HG03045 (cell line): Measurements from ENCODE around the gene BCR.

Experiments used
- ATAC-seq: cut with Tn5 transposase; IDR thresholded peaks from one replicate; pipeline ENCODE4 v1.9.1; 2021; ENCODE audit warnings: mild to moderate bottlenecking, moderate library complexity; ENCODE audit not compliant: unreplicated experiment

Gene BCR

GRCh38 chr22:23175817-23176644, 4.3 kb upstream of the BCR start:
- no peak for ATAC-seq

- no peak for ATAC-seq
These were observed 3.7 kb upstream of the BCR start for GRCh38 chr22:23176645-23177027.

GRCh38 chr22:23177197-23177596, 3.1 kb upstream of the BCR start:
- no peak for ATAC-seq

GRCh38 chr22:23178512-23179254, 1.6 kb upstream of the BCR start:
- ATAC-seq, result no peak

- no peak for ATAC-seq
These were observed 669 bp upstream of the BCR start for GRCh38 chr22:23179381-23180299.

GRCh38 chr22:23180893-23181720, 798 bp downstream of the BCR start:
- ATAC-seq, result no peak

- ATAC-seq, result no peak
These were observed 1.5 kb downstream of the BCR start for GRCh38 chr22:23181721-23182308.

- no peak for ATAC-seq
These were observed 2.2 kb downstream of the BCR start for GRCh38 chr22:23182309-23183060.

- no peak for ATAC-seq
These were observed 2.9 kb downstream of the BCR start for GRCh38 chr22:23183061-23183698.

- no peak for ATAC-seq
These were observed 3.9 kb downstream of the BCR start for GRCh38 chr22:23184100-23184763.

GRCh38 chr22:23184764-23185113, 4.4 kb downstream of the BCR start:
- no peak for ATAC-seq

- no peak for ATAC-seq
These were observed 6.9 kb downstream of the BCR start for GRCh38 chr22:23187211-23187610.

- no peak for ATAC-seq
These were observed 7.8 kb downstream of the BCR start for GRCh38 chr22:23187871-23188700.

- no peak for ATAC-seq
These were observed 10.2 kb downstream of the BCR start for GRCh38 chr22:23190526-23190925.

GRCh38 chr22:23192133-23192532, 11.8 kb downstream of the BCR start:
- no peak for ATAC-seq

GRCh38 chr22:23192558-23192957, 12.2 kb downstream of the BCR start:
- no peak for ATAC-seq

GRCh38 chr22:23193196-23193827, 13.0 kb downstream of the BCR start:
- no peak for ATAC-seq
